OCI-LY1 (cell line): ENCODE measurements around the gene CAPN2.

Source experiments
- H2AFZ ChIP-seq: fragments of 200-600 bp; sonication (generic), shearing (Covaris generic); 2 replicates; pipeline ENCODE4 v1.6.0; 2014; ENCODE audit warnings: antibody characterized with exemption, mild to moderate bottlenecking, low read length
- H3F3A ChIP-seq: fragments of 200-600 bp; sonication (generic), shearing (Covaris generic); 2 replicates; pipeline ENCODE4 v1.6.0; 2014; ENCODE audit warnings: mild to moderate bottlenecking, antibody characterized with exemption, low read length, moderate library complexity; ENCODE audit not compliant: insufficient read depth
- H3K27ac ChIP-seq: fragments of 200-600 bp; sonication (generic); 2 replicates; pipeline ENCODE4 v1.5.1; 2014; ENCODE audit warnings: low read length, mixed run types, mild to moderate bottlenecking, low read depth; ENCODE audit not compliant: poor library complexity, severe bottlenecking
- H3K27me3 ChIP-seq: fragments of 200-600 bp; sonication (generic); 2 replicates; pipeline ENCODE4 v1.6.0; 2014; ENCODE audit warnings: antibody characterized with exemption, mild to moderate bottlenecking, low read length, moderate library complexity; ENCODE audit not compliant: insufficient read depth
- H3K36me3 ChIP-seq: fragments of 200-600 bp; sonication (generic); 2 replicates; pipeline ENCODE4 v1.6.1; 2014; ENCODE audit warnings: mild to moderate bottlenecking, antibody characterized with exemption, low read length, moderate library complexity, mixed read lengths; ENCODE audit not compliant: insufficient read depth
- H3K4me1 ChIP-seq: fragments of 200-600 bp; sonication (generic); 2 replicates; pipeline ENCODE4 v1.5.1; 2014; ENCODE audit warnings: mild to moderate bottlenecking, low read length, moderate library complexity; ENCODE audit not compliant: insufficient read depth, severe bottlenecking
- H3K4me2 ChIP-seq: fragments of 200-600 bp; sonication (generic), shearing (Covaris generic); 2 replicates; pipeline ENCODE4 v1.6.1; 2014; ENCODE audit warnings: low read length
- H3K4me3 ChIP-seq: fragments of 200-600 bp; sonication (generic); 2 replicates; pipeline ENCODE4 v1.5.1; 2014; ENCODE audit warnings: low read length, low read depth, mild to moderate bottlenecking, mixed read lengths; ENCODE audit not compliant: poor library complexity, severe bottlenecking
- H3K79me2 ChIP-seq: fragments of 200-600 bp; shearing (Covaris generic); 2 replicates; pipeline ENCODE4 v1.6.1; 2016; ENCODE audit warnings: mixed run types, low read length, mixed read lengths; ENCODE audit not compliant: insufficient read depth
- H3K9ac ChIP-seq: fragments of 200-600 bp; sonication (generic), shearing (Covaris generic); 2 replicates; pipeline ENCODE4 v1.6.1; 2014; ENCODE audit warnings: mild to moderate bottlenecking, low read length, mixed read lengths
- H3K9me2 ChIP-seq: fragments of 200-600 bp; sonication (generic), shearing (Covaris generic); 2 replicates; pipeline ENCODE4 v1.6.1; 2014; ENCODE audit warnings: low read depth, mild to moderate bottlenecking, low read length, mixed read lengths
- H3K9me3 ChIP-seq: fragments of 200-600 bp; shearing (Covaris generic); 2 replicates; pipeline ENCODE4 v1.6.1; 2014; ENCODE audit warnings: low read length, mixed read lengths
- H4K20me1 ChIP-seq: fragments of 200-600 bp; sonication (generic), shearing (Covaris generic); 2 replicates; pipeline ENCODE4 v1.6.0; 2016; ENCODE audit warnings: mild to moderate bottlenecking, low read length; ENCODE audit not compliant: insufficient read depth
- CTCF ChIP-seq: fragments of 200-600 bp; sonication (generic), shearing (Covaris generic); IDR thresholded peaks from 2 replicates; pipeline ENCODE4 v1.5.1; 2017; ENCODE audit warnings: mild to moderate bottlenecking, antibody characterized with exemption, low read length, moderate library complexity, mixed read lengths
- EZH2 ChIP-seq: fragments of 200-600 bp; sonication (generic), shearing (Covaris generic); IDR thresholded peaks from 2 replicates; pipeline ENCODE4 v1.8.0; 2017; ENCODE audit warnings: borderline replicate concordance, mixed run types, mild to moderate bottlenecking, antibody characterized with exemption, low read length, moderate library complexity, mixed read lengths

The CAPN2 gene

GRCh38 chr1:223695941-223696340 is 16.4 kb upstream of the CAPN2 start:
- no peaks in the 10 kb centered on the region for H3K79me2 ChIP-seq
- H3K27me3 ChIP-seq, result no peaks in the 10 kb centered on the region; the same call in 1 of the 2 replicates
- peaks cover 4% of the 10 kb centered on the region for H3K4me1 ChIP-seq
- H3K9ac ChIP-seq, result no peak overlapping the region
- H3K27ac ChIP-seq, result no peak overlapping the region
- H2AFZ ChIP-seq, result no peak overlapping the region
- no peak overlapping the region for H3K4me2 ChIP-seq
- H3K9me2 ChIP-seq, result no peaks in the 10 kb centered on the region
- no peaks in the 10 kb centered on the region for H3K9me3 ChIP-seq
- no peaks in the 10 kb centered on the region for H3K36me3 ChIP-seq
- H4K20me1 ChIP-seq, result no peaks in the 10 kb centered on the region
- no peaks in the 10 kb centered on the region for H3F3A ChIP-seq
- no peak overlapping the region for H3K4me3 ChIP-seq
- no peak for TF ChIP-seq EZH2
- TF ChIP-seq CTCF, result no peak

DNA sequence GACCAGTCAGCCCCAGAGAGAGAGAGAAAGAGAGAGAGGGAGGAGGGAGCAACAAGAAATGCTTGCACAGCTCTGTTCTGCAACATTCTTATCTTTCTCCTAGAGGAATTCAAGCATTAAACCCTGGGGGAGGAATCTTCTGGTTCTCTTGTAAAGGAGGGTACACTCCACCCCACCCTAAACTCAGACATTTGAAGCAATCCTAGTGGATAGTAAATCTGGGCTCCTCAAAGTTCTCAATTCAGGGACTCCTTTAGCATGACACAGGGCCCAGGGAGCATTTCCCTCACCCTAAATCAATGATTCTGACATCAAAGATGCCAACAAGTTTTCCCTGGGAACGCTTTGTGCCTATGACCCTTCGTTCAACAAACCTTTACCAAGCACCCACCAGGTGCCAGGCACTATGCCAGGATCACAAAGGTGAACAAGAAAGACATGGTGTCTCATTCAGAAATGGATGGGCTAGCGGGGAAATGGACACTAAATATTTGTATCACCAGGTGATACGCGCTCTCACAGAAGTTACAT is 11.9 kb upstream of the CAPN2 start:
- H3K27me3 ChIP-seq, result no peaks in the 10 kb centered on the region; the same call in 1 of the 2 replicates
- no peaks in the 10 kb centered on the region for H3F3A ChIP-seq
- no peak overlapping the region for H3K4me3 ChIP-seq
- H3K9me3 ChIP-seq, result no peaks in the 10 kb centered on the region
- no peaks in the 10 kb centered on the region for H3K36me3 ChIP-seq
- TF ChIP-seq EZH2, result no peak
- TF ChIP-seq CTCF, result no peak
- no peak overlapping the region for H3K4me2 ChIP-seq
- no peak overlapping the region for H3K27ac ChIP-seq
- no peaks in the 10 kb centered on the region for H3K79me2 ChIP-seq
- no peaks in the 10 kb centered on the region for H4K20me1 ChIP-seq
- H3K4me1 ChIP-seq, result peaks cover 4% of the 10 kb centered on the region
- H2AFZ ChIP-seq, result no peak overlapping the region
- H3K9ac ChIP-seq, result no peak overlapping the region
- H3K9me2 ChIP-seq, result no peaks in the 10 kb centered on the region

DNA sequence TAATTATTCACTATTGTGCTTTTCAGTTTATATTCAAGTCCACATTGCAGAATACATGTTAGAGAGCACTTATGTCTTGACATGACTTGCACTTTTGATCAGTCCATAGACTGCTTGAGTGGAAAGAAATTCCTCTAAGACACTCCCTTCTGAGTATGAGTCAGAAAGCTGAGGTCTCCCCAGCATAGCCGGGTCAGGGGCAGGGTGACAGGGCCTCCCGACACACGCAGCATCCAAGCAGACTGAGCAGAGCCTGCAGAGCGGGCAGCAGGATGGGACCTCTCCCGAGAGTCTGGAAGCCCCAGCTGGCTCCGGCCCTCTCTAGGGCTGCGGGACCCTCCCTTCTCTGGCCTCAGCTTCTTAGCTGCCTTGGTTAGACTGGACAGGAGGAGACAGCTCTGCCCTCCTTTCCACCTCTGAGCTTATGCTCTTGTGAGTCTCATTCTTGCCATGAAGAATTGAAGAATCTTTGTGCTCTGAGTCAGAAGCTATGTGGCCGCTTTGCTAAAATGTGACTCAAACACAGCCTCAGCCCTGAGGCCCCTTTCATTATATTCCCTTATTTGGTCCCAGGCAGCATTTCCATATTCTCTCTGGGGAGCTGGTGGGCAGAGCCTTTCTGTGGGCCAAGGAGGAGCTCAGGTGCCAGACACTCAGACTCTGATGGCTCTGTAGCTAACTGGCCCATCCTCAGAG is 11.2 kb upstream of the CAPN2 start:
- no peak overlapping the region for H3K4me2 ChIP-seq
- no peaks in the 10 kb centered on the region for H3F3A ChIP-seq
- no peak overlapping the region for H3K27ac ChIP-seq
- H3K9ac ChIP-seq, result no peak overlapping the region
- no peak overlapping the region for H3K4me3 ChIP-seq
- H4K20me1 ChIP-seq, result no peaks in the 10 kb centered on the region
- no peaks in the 10 kb centered on the region for H3K79me2 ChIP-seq
- no peaks in the 10 kb centered on the region for H3K9me2 ChIP-seq
- no peak overlapping the region for H2AFZ ChIP-seq
- H3K4me1 ChIP-seq, result peaks cover 4% of the 10 kb centered on the region
- TF ChIP-seq EZH2 (no peak), CTCF (no peak)
- no peaks in the 10 kb centered on the region; the same call in 1 of the 2 replicates for H3K27me3 ChIP-seq
- H3K36me3 ChIP-seq, result no peaks in the 10 kb centered on the region
- no peaks in the 10 kb centered on the region for H3K9me3 ChIP-seq
